HepG2 (cell line): ENCODE measurements around the gene VASN. TPM values are rescaled to one million over a fixed set of nuclear protein-coding genes. Genes with fewer than 3 reads are reported as not detected.

Experiments
- EED ChIP-seq: sonication (generic); formaldehyde crosslinking; IDR thresholded peaks from 2 replicates; pipeline ENCODE4 v1.5.0; 2020; ENCODE audit warnings: mild to moderate bottlenecking, missing genetic modification reagents
- ELF4 ChIP-seq: sonication (generic); formaldehyde crosslinking; IDR thresholded peaks from 2 replicates; pipeline ENCODE4 v1.5.0; 2020; ENCODE audit warnings: missing genetic modification reagents, mild to moderate bottlenecking, moderate library complexity, borderline replicate concordance
- HDAC1 ChIP-seq: sonication (generic); formaldehyde crosslinking; IDR thresholded peaks from 2 replicates; pipeline ENCODE4 v1.5.1; 2020; ENCODE audit warnings: mild to moderate bottlenecking, missing genetic modification reagents
- IRF2 ChIP-seq: IDR thresholded peaks from 2 replicates; pipeline ENCODE4 v1.6.1; 2018; ENCODE audit warnings: missing genetic modification reagents, missing compliant biosample characterization
- MBD4 ChIP-seq: IDR thresholded peaks from 2 replicates; pipeline ENCODE4 v1.6.1; 2012; ENCODE audit warnings: low read length, inconsistent platforms, borderline replicate concordance
- MEIS2 ChIP-seq: sonication (generic); formaldehyde crosslinking; IDR thresholded peaks from 2 replicates; pipeline ENCODE4 v1.9.0; 2021; ENCODE audit warnings: mild to moderate bottlenecking, missing genetic modification reagents
- PATZ1 ChIP-seq: sonication (generic); formaldehyde crosslinking; IDR thresholded peaks from 2 replicates; pipeline ENCODE4 v1.4.0; 2020; ENCODE audit warnings: missing genetic modification reagents
- SMAD3 ChIP-seq: sonication (generic); formaldehyde crosslinking; IDR thresholded peaks from 2 replicates; pipeline ENCODE4 v1.4.0; 2020; ENCODE audit warnings: missing genetic modification reagents
- SNAPC4 ChIP-seq: sonication (generic); formaldehyde crosslinking; IDR thresholded peaks from 2 replicates; pipeline ENCODE4 v1.4.0; 2020; ENCODE audit warnings: mild to moderate bottlenecking, missing genetic modification reagents
- ZBTB42 ChIP-seq: sonication (generic); formaldehyde crosslinking; IDR thresholded peaks from 2 replicates; pipeline ENCODE4 v1.5.0; 2020; ENCODE audit warnings: mild to moderate bottlenecking, missing genetic modification reagents
- ZMAT3 ChIP-seq: sonication (generic); formaldehyde crosslinking; conservative IDR thresholded peaks from 2 replicates; pipeline ENCODE4 v1.7.0; 2021; ENCODE audit warnings: missing genetic modification reagents
- ZNF142 ChIP-seq: sonication (generic); formaldehyde crosslinking; IDR thresholded peaks from 2 replicates; pipeline ENCODE4 v1.4.0; 2020; ENCODE audit warnings: missing genetic modification reagents
- ZNF468 ChIP-seq: sonication (generic); formaldehyde crosslinking; IDR thresholded peaks from 2 replicates; pipeline ENCODE4 v1.8.0; 2022; ENCODE audit warnings: mild to moderate bottlenecking, moderate library complexity, missing genetic modification reagents
- ZNF567 ChIP-seq: sonication (generic); formaldehyde crosslinking; IDR thresholded peaks from 2 replicates; pipeline ENCODE4 v1.8.1; 2023; ENCODE audit warnings: mild to moderate bottlenecking, missing genetic modification reagents, borderline replicate concordance
- ZNF703 ChIP-seq: sonication (generic); formaldehyde crosslinking; IDR thresholded peaks from 2 replicates; pipeline ENCODE4 v1.5.1; 2020; ENCODE audit warnings: missing genetic modification reagents, mild to moderate bottlenecking, moderate library complexity, borderline replicate concordance
- ZSCAN21 ChIP-seq: sonication (generic); formaldehyde crosslinking; IDR thresholded peaks from 2 replicates; pipeline ENCODE4 v1.8.0; 2022; ENCODE audit warnings: mild to moderate bottlenecking, missing genetic modification reagents, moderate library complexity, borderline replicate concordance
- polyA plus RNA-seq, 8 experiments: library from polyadenylated mRNA; depleted of rRNA in 3 of 8; stranded (reverse) in 7 of 8; unstranded in 1 of 8; fragments of >200 nt; fragmentation: Illumina TruSeq in 4 of 8; extraction: Trizol in 4 of 8; gene quantifications; 2 replicates each; pipeline versions ENCODE4 v1.2.1 to v1.2.3, GENCODE V29; 2011 to 2016; ENCODE audit warnings: low read depth in 4 of 8, missing spikeins in 1 of 8, mixed read lengths in 1 of 8; ENCODE audit not compliant: insufficient read depth in 1 of 8
- total RNA-seq, 5 experiments: library from RNA; depleted of rRNA; stranded (reverse); fragments of >200 nt; fragmentation: Illumina TruSeq; extraction: Trizol; gene quantifications; 2 replicates each; pipeline ENCODE4 v1.2.3, GENCODE V29; 2016; ENCODE audit warnings: low read depth in 1 of 5

The VASN gene
- total and polyA plus RNA-seq, 2 of the 13 experiments (the other 11 are each of a cell fraction or from before 2014, with no cell fraction given) = 8.4 to 18.2 TPM

- TF ChIP-seq ELF4 (CRISPR knock-in tag) (0 out of 2 replicates have a peak, but pooled peaks have one; percentile 85), MBD4 (no peak), PATZ1 (CRISPR knock-in tag) (peak; percentile 82), MEIS2 (CRISPR knock-in tag) (peak; percentile 59), ZBTB42 (CRISPR knock-in tag) (peak; percentile 86; the same call in 1 of the 2 replicates), ZNF703 (peak; percentile 69; the same call in 1 of the 2 replicates), SNAPC4 (CRISPR knock-in tag) (peak; percentile 3; the same call in 1 of the 2 replicates), ZNF567 (no peak), SMAD3 (peak; percentile 57; the same call in 1 of the 2 replicates), ZSCAN21 (CRISPR knock-in tag) (peak; percentile 13; the same call in 1 of the 2 replicates), ZMAT3 (peak; percentile 76; the same call in 1 of the 2 replicates), ZNF142 (CRISPR knock-in tag) (peak; percentile 8; the same call in 1 of the 2 replicates), ZNF468 (CRISPR knock-in tag) (peak; percentile 84; the same call in 1 of the 2 replicates), HDAC1 (CRISPR knock-in tag) (peak; percentile 78; the same call in 1 of the 2 replicates), IRF2 (CRISPR knock-in tag) (0 out of 2 replicates have a peak, but pooled peaks have one; percentile 43), EED (peak; percentile 73; the same call in 1 of the 2 replicates)
Measured at GRCh38 chr16:4426021-4426684, 54.5 kb downstream of the VASN start (continued).
